NCI-H1048 (cell line): ENCODE results near the gene PCDHGC3.
A peak's percentile ranks its signal among the peaks of the same experiment; 100 is the strongest.

Source experiments
- DNase-seq: peaks from one replicate; lab custom pipeline; 2025; lab: John Stamatoyannopoulos, UW

Gene PCDHGC3

GRCh38 chr5:141523991-141524390 is 48.2 kb downstream of the PCDHGC3 start:
- no peak for DNase-seq

DNA sequence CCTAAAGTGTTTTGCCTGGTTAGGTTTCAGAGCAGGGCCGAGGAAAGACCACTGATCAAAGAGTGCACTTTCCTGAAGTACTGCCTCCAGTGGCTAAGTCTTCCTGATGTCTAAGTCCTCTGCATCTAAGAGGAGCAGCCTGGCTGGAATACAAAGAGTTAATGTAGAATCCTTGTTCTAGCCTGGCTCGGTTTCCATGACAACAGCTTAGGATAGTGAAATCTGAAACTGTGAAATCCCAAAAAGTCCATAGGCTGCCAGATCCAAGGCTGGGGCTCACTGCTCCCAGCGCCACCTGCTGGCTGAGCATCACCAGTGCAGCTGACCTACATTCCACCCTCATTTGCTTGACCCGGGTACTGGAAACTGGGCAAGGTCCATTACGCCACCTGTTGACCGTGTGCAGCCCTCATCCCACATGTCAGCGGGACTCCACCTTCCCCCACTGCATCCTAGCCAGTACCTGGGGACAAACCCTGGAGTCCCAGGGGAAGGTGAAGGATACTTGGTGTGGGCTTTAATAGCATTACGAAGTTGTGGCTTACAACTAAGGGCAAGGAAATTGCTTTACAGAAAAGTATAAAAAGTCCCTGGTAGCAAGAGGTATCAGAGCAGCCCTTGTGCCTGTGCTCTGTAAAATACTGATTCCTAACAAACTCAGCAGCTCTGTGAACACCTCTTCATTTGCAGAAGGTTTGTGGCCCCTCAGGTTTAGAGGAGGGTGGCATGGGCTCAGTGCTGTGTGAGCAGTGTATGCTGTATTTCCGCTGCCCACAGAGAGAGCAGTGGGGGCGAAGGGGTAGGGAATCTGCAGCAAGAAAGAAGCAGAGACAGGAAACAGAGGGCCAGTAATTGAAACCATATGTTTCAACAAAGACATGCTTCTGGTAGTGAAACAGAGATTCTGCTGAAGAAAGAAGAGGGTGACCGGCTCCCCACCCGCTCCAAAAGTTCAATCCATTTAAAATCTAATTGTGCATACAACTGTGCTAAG is 49.1 kb downstream of the PCDHGC3 start:
- peak; percentile 73 for DNase-seq

DNA sequence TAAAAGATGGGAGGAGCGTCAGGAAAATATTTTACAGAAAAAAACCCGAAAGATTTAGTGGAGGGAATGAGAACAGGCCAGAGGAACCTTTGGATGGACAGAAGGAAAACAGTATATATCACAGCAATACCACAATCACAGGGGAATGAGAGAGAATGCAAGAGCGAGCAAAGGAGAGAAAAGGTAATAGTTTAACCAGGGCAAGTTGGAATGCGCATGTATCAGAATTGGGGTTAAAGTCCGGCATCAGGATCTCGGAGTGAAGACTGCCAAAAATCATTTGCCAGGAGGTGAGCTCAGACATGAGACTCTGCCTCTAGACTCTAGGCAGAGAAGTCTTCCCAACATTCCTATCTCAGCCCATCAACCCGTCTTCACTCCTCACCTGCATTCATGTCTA is 49.9 kb downstream of the PCDHGC3 start:
- no peak for DNase-seq

DNA sequence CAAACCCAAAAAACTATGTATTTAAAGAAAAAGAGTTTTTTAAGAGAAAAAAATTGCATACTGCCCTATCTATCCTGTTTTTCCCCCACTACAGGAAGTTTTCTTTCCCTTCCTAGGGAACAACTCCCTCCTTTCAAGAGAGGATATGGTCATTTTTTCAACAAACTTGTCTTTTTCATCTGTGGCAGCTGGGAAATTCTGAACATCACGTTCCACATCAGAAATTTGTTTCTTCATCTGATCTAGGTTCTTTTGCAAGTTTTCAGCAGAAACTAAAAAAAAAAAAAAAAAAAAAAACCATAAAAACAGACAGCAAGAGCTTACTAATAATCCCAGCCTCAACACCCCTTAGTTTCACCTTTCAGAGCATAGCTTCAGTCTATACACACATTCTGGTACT is 51.7 kb downstream of the PCDHGC3 start:
- no peak for DNase-seq
